GM12865 (cell line): ENCODE data around the gene CDH13.

Experiments used
- DNase-seq: peaks from one replicate; pipeline ENCODE4 v3.0.0; 2010; ENCODE audit warnings: low read depth
- H3K4me3 ChIP-seq: 2 replicates; pipeline ENCODE4 v1.5.1; 2011; ENCODE audit warnings: mild to moderate bottlenecking, low read depth, low read length, control low read depth
- CTCF ChIP-seq: IDR thresholded peaks from 2 replicates; pipeline ENCODE4 v1.5.1; 2011; ENCODE audit warnings: low read length, control low read depth, low read depth, inconsistent platforms; ENCODE audit not compliant: insufficient read depth; ENCODE audit errors: missing control alignments

Gene CDH13

GRCh38 chr16:83354015-83354414 lies 727.2 kb downstream of the CDH13 start:
- no peak for TF ChIP-seq CTCF
- no peak overlapping the region for H3K4me3 ChIP-seq
- DNase-seq, result peak; percentile 4

- DNase-seq, result peak; percentile 17
- H3K4me3 ChIP-seq, result no peak overlapping the region
- TF ChIP-seq CTCF, result no peak
Measured at GRCh38 chr16:83355570-83356218, 728.9 kb downstream of the CDH13 start.

GRCh38 chr16:83356266-83356665 lies 729.5 kb downstream of the CDH13 start:
- DNase-seq, result peak; percentile 63
- peak; percentile 75 for TF ChIP-seq CTCF
- no peak overlapping the region for H3K4me3 ChIP-seq

GRCh38 chr16:83356986-83357385 lies 730.2 kb downstream of the CDH13 start:
- no peak overlapping the region for H3K4me3 ChIP-seq
- no peak for TF ChIP-seq CTCF
- no peak for DNase-seq

GRCh38 chr16:83363521-83363920 lies 736.8 kb downstream of the CDH13 start:
- no peak overlapping the region for H3K4me3 ChIP-seq
- DNase-seq, result no peak
- no peak for TF ChIP-seq CTCF

- no peak for DNase-seq
- no peak for TF ChIP-seq CTCF
- no peak overlapping the region for H3K4me3 ChIP-seq
Measured at GRCh38 chr16:83365166-83365565, 738.4 kb downstream of the CDH13 start.

GRCh38 chr16:83366228-83366627 lies 739.5 kb downstream of the CDH13 start:
- DNase-seq, result no peak
- no peak overlapping the region for H3K4me3 ChIP-seq
- TF ChIP-seq CTCF, result no peak
